NK-92 treated with Interleukin-12 subunit alpha and Interleukin-12 subunit beta, amount 100 ng/mL, for 24 hours (cell line): ENCODE measurements around the gene BTBD16.

ENCODE experiments used
- DNase-seq: peaks from one replicate; lab custom pipeline; 2025; lab: John Stamatoyannopoulos, UW

The BTBD16 gene

GRCh38 chr10:122311716-122312115, 40.6 kb downstream of the BTBD16 start:
- DNase-seq: no peak

DNA sequence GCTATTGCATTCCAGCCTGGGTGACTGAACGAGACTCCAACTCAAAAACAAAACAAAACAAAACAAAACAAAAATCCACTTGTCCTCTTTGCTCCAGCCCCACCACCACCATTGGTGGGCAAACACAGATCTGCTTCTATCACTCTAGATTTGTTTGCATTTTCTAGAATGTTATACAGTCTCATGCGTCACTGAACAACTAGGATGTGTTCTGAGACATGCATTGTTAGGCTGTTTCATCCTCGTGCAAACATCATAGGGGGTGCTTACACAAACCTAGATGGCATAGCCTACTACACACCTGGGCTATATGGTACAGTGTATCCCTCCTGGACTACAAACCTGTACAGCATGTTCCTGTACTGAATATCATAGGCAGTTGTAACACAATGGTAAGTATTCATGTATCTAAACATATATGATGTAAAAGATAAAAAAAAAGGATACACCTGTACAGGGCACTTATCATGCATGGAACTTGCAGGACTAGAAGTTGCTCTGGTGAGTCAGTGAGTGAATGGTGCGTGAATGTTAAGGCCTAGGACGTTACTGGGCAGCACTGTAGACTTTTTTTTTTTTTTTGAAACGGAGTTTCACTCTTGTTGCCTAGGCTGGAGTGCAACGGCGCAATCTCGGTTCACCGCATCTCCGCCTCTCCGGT, 45.3 kb downstream of the BTBD16 start:
- DNase-seq: no peak

GRCh38 chr10:122321960-122322359, 50.9 kb downstream of the BTBD16 start:
- no peak for DNase-seq

DNA sequence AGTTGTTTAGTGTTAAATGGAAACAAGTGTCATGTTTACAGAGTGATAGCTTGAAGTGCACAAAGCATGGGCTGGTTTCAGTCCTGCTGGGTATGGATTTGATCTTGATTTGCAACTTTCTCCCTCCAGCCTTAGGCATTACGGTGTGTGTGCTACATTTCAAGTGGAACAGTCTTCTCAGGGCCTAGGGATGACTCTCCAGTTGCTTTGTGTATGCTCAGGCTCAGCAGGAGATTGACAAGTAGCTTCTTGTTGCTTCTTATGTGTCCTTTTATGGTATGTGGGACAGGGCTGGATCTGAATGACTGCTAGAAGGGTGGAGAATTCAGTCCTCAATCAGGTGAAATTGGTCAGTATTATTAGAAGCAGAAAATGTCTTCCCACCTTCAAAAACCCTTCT, 52.1 kb downstream of the BTBD16 start:
- no peak for DNase-seq

DNA sequence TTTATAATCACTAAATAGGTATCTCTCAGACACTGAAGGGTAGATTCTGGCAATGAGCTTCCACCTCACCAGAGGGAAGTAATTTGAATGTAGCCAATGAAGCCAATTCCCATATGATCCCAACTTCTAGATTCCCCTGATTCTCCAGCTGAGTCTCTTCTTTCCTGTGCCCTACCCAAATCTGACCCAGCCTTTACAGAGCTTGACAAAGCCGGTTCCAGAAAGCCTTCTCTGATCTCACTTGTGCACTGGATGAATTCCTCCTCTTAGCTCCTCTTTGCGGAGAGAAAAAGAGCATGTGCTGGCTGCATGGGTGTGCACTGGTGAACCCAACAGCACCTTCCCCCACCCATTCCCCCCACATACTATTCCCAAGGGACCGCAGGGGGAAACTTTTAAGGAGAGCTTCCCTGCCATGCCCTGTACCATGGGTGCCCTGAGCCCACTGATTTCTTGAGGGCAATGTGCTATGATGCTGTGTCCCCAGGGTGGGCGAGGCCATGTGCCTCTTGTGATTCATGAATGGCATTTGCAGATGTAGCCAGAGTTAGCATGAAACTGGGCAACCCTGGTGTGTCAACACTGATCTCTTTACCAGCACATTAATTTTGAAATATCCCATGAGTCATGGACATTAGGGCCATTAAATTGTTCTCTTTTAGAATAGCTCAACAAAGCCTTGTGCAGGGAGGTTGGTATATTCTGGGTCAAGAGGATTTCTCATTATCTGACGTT, 53.0 kb downstream of the BTBD16 start:
- no peak for DNase-seq

DNA sequence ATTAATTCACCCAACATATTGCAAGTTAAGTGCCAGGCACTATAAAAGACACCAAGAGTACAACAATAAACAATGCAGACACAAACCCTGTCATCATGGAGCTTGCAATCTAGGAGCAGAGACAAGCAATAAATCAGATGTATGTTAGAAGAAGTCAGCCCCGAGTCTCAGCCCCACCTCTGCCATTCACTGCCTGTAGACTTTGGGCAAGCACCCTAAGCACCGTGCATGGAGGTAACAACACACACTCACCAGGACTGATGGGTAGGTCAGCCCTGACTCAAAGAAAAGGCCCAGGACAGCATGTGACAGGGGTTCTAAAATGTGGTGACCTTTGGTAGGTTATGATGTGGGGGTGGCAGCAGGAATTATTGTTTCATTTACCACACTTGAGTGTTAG, 54.1 kb downstream of the BTBD16 start:
- DNase-seq: no peak

GRCh38 chr10:122326385-122326784, 55.3 kb downstream of the BTBD16 start:
- no peak for DNase-seq

GRCh38 chr10:122326806-122327205, 55.7 kb downstream of the BTBD16 start:
- DNase-seq: no peak

- DNase-seq: no peak
These were observed 56.4 kb downstream of the BTBD16 start for GRCh38 chr10:122327237-122328206.

GRCh38 chr10:122328676-122329075, 57.6 kb downstream of the BTBD16 start:
- no peak for DNase-seq

DNA sequence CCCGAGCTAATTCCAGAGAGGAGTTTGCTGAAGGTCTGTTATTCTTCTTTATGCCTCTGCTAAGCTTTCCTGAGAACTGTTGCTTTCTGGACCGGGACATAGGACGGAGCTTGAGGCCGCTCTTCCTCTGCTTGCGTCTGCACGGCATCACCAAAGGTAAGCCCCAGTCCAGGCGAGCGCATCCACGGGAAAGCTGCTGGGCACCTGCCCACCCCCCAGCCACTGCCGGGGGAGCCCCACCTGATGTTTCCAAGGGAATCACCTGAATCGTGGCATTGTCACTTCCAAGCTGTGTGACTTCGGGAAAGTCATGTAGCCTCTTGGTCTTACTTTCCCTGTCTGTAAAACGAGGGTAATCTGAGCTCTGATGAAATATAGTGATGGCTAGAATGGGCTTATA, 58.3 kb downstream of the BTBD16 start:
- DNase-seq: no peak

- DNase-seq: no peak
These were observed 60.0 kb downstream of the BTBD16 start for GRCh38 chr10:122331100-122331499.

GRCh38 chr10:122331615-122332446, 60.7 kb downstream of the BTBD16 start:
- no peak for DNase-seq

GRCh38 chr10:122333037-122333436, 61.9 kb downstream of the BTBD16 start:
- DNase-seq: no peak

DNA sequence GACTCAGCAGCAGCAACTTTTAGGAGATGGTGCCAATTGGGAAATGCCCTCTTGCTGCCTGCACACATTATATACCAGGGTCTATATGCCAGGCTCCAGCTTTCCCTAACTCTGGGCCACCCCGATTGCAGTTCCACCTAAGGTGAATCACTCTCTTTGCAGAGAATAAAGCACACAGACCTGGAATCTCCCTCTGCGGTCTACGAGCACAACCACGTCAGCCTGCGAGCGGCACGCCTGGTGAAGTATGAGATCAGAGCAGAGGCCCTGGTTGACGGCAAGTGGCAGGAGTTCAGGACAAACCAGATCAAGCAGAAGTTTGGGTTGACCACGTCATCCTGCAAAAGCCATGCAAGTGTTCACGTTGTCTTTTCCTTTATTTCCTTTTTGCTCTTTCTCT, 65.2 kb downstream of the BTBD16 start:
- DNase-seq: no peak

DNA sequence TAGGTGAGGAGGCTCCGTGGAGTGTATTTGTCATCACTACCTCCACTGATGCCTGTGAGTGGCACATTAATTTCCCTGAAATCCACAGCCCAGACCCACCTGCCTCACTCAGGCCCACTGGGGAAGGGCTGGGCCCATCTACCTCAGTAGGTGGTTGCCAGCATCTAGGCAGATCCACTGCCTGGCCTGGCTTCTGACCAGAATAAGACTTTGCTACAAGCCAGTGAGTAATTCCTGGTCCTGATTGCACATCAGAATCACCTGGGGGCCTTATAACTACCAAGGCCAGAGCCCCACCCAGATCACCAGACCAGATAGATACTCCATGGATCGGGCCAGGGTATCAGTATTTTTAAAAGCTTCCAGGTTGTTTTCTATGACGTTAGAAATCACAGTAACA, 65.9 kb downstream of the BTBD16 start:
- DNase-seq: no peak

GRCh38 chr10:122338609-122339441, 67.7 kb downstream of the BTBD16 start:
- DNase-seq: no peak

- no peak for DNase-seq
These were observed 70.2 kb downstream of the BTBD16 start for GRCh38 chr10:122341141-122341810.

- DNase-seq: no peak
These were observed 71.4 kb downstream of the BTBD16 start for GRCh38 chr10:122342293-122343134.
